Heart left ventricle (tissue), 16 donors: ENCODE measurements around the gene FBXL17. TPM values are rescaled to one million over a fixed set of nuclear protein-coding genes. Genes with fewer than 3 reads are reported as not detected.

Source experiments
- ATAC-seq, 4 donors: fragments of 200-7000 bp; cut with Tn5 transposase; one replicate each; pipeline ENCODE4 v1.9.1; 2020 to 2022; ENCODE audit warnings: moderate library complexity in 4 of 4, mild to moderate bottlenecking in 3 of 4, moderate number of reproducible peaks in 1 of 4
- DNase-seq, 5 donors: peaks; one replicate each; pipeline ENCODE4 v3.0.0-alpha.2; 2020
- H3K27ac ChIP-seq, 12 donors: fragments of 200-600 bp; sonication (generic) in 4 of 12; one replicate each; pipeline versions ENCODE4 v1.5.0 to v1.8.0; 2016 to 2022; ENCODE audit warnings: mild to moderate bottlenecking in 2 of 12
- H3K27me3 ChIP-seq, 9 donors: fragments of 200-600 bp; sonication (generic) in 2 of 9; one replicate each; pipeline versions ENCODE4 v1.5.1 to v1.8.0; 2016 to 2022; ENCODE audit warnings: mild to moderate bottlenecking in 3 of 9
- H3K36me3 ChIP-seq, 9 donors: fragments of 200-600 bp; sonication (generic) in 2 of 9; one replicate each; pipeline versions ENCODE4 v1.5.0 to v1.8.0; 2018 to 2022; ENCODE audit warnings: mild to moderate bottlenecking in 2 of 9
- H3K4me1 ChIP-seq, 12 donors: fragments of 200-600 bp; sonication (generic) in 4 of 12; one replicate each; pipeline versions ENCODE4 v1.5.0 to v1.8.0; 2016 to 2022; ENCODE audit warnings: mild to moderate bottlenecking in 3 of 12
- H3K4me3 ChIP-seq, 12 donors: fragments of 200-600 bp; sonication (generic) in 4 of 12; one replicate each; pipeline versions ENCODE4 v1.5.0 to v1.8.0; 2017 to 2022; ENCODE audit warnings: mild to moderate bottlenecking in 9 of 12, moderate library complexity in 4 of 12
- H3K9me3 ChIP-seq, 12 donors: fragments of 200-600 bp; sonication (generic) in 4 of 12; one replicate each; pipeline versions ENCODE4 v1.5.0 to v1.8.0; 2016 to 2022; ENCODE audit warnings: mild to moderate bottlenecking in 1 of 12
- CTCF ChIP-seq, 12 donors: fragments of 200-600 bp; sonication (generic) in 4 of 12; IDR thresholded peaks; one replicate each; pipeline versions ENCODE4 v1.5.0 to v1.8.0; 2018 to 2022; ENCODE audit warnings: antibody characterized with exemption in 12 of 12, mild to moderate bottlenecking in 5 of 12
- POLR2A ChIP-seq, 2 donors: fragments of 450-650 bp; IDR thresholded peaks; one replicate each; pipeline ENCODE4 v1.6.1; 2017; ENCODE audit warnings: antibody characterized with exemption in 2 of 2, mild to moderate bottlenecking in 2 of 2, moderate library complexity in 2 of 2
- WGBS, 4 donors: extraction: QIAGEN DNeasy Blood & Tissue Kit in 2 of 4; methylation state at CpG; one replicate each; pipeline versions ENCODE4 v1.1.5 to v1.1.7; 2013 to 2018; 5-methylcytosine and 5-hydroxymethylcytosine counted together
- intact Hi-C, 10 donors: fragments of 100-400 bp; cut with DNase I; formaldehyde crosslinking; loops; one replicate each; pipeline versions ENCODE4 v1.11.1 to v1.14.2; 2022
- polyA plus RNA-seq, 2 donors: library from polyadenylated mRNA; stranded (reverse); fragments of 200-250 nt; gene quantifications; one replicate each; pipeline ENCODE4 v1.2.3, GENCODE V29; 2013
- total RNA-seq, 9 donors: library from RNA; depleted of rRNA in 2 of 9; stranded (reverse); fragments of >200 nt in 2 of 9; fragmentation: NEBNext Ultra II Directional in 3 of 9; extraction: Animal tissue kit (Norgen Biotek cat#: 25700) in 3 of 9; gene quantifications; one replicate each; pipeline versions ENCODE4 v1.1.0 to v1.2.4, GENCODE V29; 2016 to 2023
- donor health status: ischemic (EF 13 %, LVEDD 7.1; RV severe dilation, severe dysfunction).
- donor health status: healthy with polysubstance abuse.
- donor health status: DM: no; HTN: yes; CAD: no.
- donor health status: DM: no; HTN: no; CAD: no.
- donor health status: ischemic (EF 25% LVEDD 6.9; RV normal size, moderate dysfunction).
- donor health status: ischemic (EF 25% LVEDD 5.7; RV mildly dilated, moderate dysfunction).
- donor health status: healthy.
- donor health status: DM: yes; HTN: yes; CAD: no.
- donor health status: ischemic (EF 35%, LVEDD 5.7; RV mildly dilated, moderate dysfunction).
- donor health status: nonischemic (EF 11% LVEDD 7.7; RV severe dilation, severe dysfunction).
- donor health status: DM: yes; HTN: yes; CAD: no.
- donor health status: PGD.
- donor health status: ischemic (EF 29% LVEDD 5.4; RV normal size, mild dysfunction).
- donor health status: nonischemic (EF 23%, LVEDD 6.1; RV moderate dilation, normal function).

FBXL17 gene
- total and polyA plus RNA-seq, 11 donors: 10.2 to 39.4 (median 33.1) TPM

DNA sequence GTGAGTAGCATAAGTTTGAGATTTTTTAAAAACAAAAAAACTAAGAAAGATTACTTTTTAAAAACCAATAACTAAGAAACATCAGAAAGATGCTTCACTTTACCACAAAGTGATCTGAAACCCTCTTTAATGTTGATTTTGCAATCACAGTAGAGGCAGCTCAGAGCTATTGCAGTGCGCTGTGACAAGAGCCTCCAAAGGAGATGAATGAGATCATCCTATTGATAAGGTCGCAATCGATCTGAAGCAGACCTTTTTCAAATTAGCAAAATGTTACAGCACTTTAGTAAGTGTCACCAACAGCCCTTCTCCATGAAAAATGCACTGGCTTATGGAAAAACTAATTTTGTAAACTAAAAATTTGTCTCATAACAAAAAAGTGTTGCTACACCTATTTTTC, 426.6 kb downstream of the FBXL17 start:
- intact Hi-C loops: no loop called here
- Histone ChIP-seq H3K36me3 (no peaks in the 10 kb centered on the region), H3K4me1 (peaks cover 0 to 5% (median 0%) of the 10 kb centered on the region in 12 donors), H3K27me3 (no peaks in the 10 kb centered on the region), H3K27ac (no peak overlapping the region), H3K9me3 (no peaks in the 10 kb centered on the region), H3K4me3 (no peak overlapping the region)
- WGBS, 4 donors: 62 to 72% (median 66%) methylated on average over 3 of the region's 3 CpGs
- ATAC-seq (no peak), DNase-seq (no peak)
- no peak for TF ChIP-seq POLR2A (IDR thresholded peaks at IDR 0.05)
- TF ChIP-seq CTCF (IDR thresholded peaks at IDR 0.05): no peak

- DNase-seq: no peak
- Histone ChIP-seq H3K27me3 (no peaks in the 10 kb centered on the region), H3K27ac (no peak overlapping the region), H3K36me3 (no peaks in the 10 kb centered on the region), H3K9me3 (no peaks in the 10 kb centered on the region), H3K4me3 (no peak overlapping the region), H3K4me1 (peaks cover 0 to 5% (median 0%) of the 10 kb centered on the region in 12 donors)
- no peak for ATAC-seq
- no peak for TF ChIP-seq POLR2A (IDR thresholded peaks at IDR 0.05)
- TF ChIP-seq CTCF (IDR thresholded peaks at IDR 0.05): no peak
- intact Hi-C loops: no loop called here
These were observed 427.6 kb downstream of the FBXL17 start for GRCh38 chr5:107954254-107954653.

GRCh38 chr5:107952450-107952849, 429.4 kb downstream of the FBXL17 start:
- intact Hi-C loops: no loop called here
- 57 to 66% (median 62%) methylated on average over 4 of the region's 4 CpGs for WGBS, 4 donors
- no peak for ATAC-seq

DNA sequence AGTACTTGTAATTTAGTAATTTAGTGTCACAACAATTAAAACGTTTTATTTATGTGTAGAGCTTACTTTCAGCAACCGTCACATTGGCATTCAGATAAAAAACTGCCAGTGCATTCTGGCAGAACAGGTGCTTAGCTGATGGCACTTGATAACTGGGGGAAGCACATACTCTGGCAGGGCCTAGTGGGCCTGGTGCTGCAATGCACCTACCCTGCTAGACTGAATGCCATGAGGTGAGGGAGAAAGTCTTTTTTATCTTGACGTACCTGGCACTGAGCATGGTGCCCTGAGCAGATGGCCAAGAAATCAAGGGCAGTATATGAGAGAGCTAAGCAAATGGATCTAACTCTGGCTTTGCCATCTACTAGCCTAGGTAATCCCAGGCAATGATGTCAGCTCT, 430.6 kb downstream of the FBXL17 start:
- H3K27ac ChIP-seq: no peak overlapping the region
- ATAC-seq: peak in 3 of 4 donors; percentile 44 to 60 (median 51)
- no peaks in the 10 kb centered on the region for H3K9me3 ChIP-seq
- no peak for TF ChIP-seq POLR2A (IDR thresholded peaks at IDR 0.05)
- no peak for TF ChIP-seq CTCF (IDR thresholded peaks at IDR 0.05)
- no peak for DNase-seq
- intact Hi-C loops: no loop called here
- no peaks in the 10 kb centered on the region for H3K27me3 ChIP-seq
- H3K4me3 ChIP-seq: no peak overlapping the region
- H3K36me3 ChIP-seq: no peaks in the 10 kb centered on the region
- WGBS, 4 donors: 43 to 65% (median 59%) methylated on average over 3 of the region's 3 CpGs
- H3K4me1 ChIP-seq: peaks cover 0 to 5% (median 0%) of the 10 kb centered on the region in 12 donors

More at GRCh38 chr5:107952450-107952849, 429.4 kb downstream of the FBXL17 start:
- no peak overlapping the region for H3K27ac ChIP-seq
- no peak for TF ChIP-seq POLR2A (IDR thresholded peaks at IDR 0.05)
- no peak for TF ChIP-seq CTCF (IDR thresholded peaks at IDR 0.05)
- DNase-seq: no peak
- H3K36me3 ChIP-seq: no peaks in the 10 kb centered on the region
- no peaks in the 10 kb centered on the region for H3K9me3 ChIP-seq
- no peaks in the 10 kb centered on the region for H3K27me3 ChIP-seq
- H3K4me3 ChIP-seq: no peak overlapping the region
- peaks cover 0 to 5% (median 0%) of the 10 kb centered on the region in 12 donors for H3K4me1 ChIP-seq
